Measurements from ENCODE around the gene IL1RN. TPM values are rescaled to one million over a fixed set of nuclear protein-coding genes. Genes with fewer than 3 reads are reported as not detected.

Gene IL1RN
- total RNA-seq, 2 experiments from 2014 or later = 2.1 to 4.0 TPM

DNA sequence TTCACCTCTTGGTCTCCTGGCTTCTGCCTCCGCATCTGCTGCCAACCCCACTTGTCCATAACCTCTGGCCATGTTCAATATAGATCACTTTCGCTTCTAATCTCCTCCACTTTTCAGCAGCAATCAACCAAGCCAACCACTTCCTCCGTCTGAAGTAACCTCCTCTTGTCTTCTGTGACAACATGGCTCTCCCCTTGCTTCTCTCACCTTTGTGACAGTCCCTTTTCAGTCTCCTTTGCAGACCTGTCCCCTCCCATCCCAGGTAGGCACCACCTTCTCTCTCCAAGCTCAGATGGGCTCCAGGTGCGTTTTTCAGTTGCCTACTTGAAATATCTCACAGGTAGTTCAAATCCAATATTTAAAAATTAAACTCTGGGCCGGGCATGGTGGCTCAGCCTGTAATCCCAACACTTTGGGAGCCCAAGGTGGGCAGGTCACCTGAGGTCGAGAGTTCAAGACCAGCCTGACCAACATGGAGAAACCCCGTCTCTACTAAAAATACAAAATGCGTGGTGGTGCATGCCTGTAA, 41.7 kb downstream of the IL1RN start:
- peak overlapping the region; percentile 81 for H3K4me3 Mint-ChIP-seq
- peaks cover 66% of the 10 kb centered on the region for H3K4me1 Mint-ChIP-seq
- H3K27ac Mint-ChIP-seq = peak overlapping the region; percentile 94
- no peak for DNase-seq
- ATAC-seq (ENCODE audit: low read depth) = peak; percentile 55
- H3K9me3 Mint-ChIP-seq = no peaks in the 10 kb centered on the region
- POLR2A ChIA-PET = interaction anchor here (1.5 to 3.8 kb wide), 2 partner anchors 12 to 28 kb away, joined by 5 to 49 read pairs; no protein-coding TSS in a partner anchor
- H3K27me3 Mint-ChIP-seq = no peaks in the 10 kb centered on the region
- H3K36me3 Mint-ChIP-seq = peaks cover 34% of the 10 kb centered on the region

- POLR2A ChIA-PET = interaction anchor here (1.0 kb wide), 1 partner anchor 12 kb away, joined by 3 read pairs; no protein-coding TSS in a partner anchor
- peaks cover 30% of the 10 kb centered on the region for H3K36me3 Mint-ChIP-seq
- peak overlapping the region; percentile 44 for H3K4me3 Mint-ChIP-seq
- peaks cover 61% of the 10 kb centered on the region for H3K4me1 Mint-ChIP-seq
- no peaks in the 10 kb centered on the region for H3K27me3 Mint-ChIP-seq
- peak overlapping the region; percentile 95 for H3K27ac Mint-ChIP-seq
- ATAC-seq (ENCODE audit: low read depth) (no peak), DNase-seq (no peak)
- H3K9me3 Mint-ChIP-seq = no peaks in the 10 kb centered on the region
These were observed 42.2 kb downstream of the IL1RN start for GRCh38 chr2:113169586-113169985.

DNA sequence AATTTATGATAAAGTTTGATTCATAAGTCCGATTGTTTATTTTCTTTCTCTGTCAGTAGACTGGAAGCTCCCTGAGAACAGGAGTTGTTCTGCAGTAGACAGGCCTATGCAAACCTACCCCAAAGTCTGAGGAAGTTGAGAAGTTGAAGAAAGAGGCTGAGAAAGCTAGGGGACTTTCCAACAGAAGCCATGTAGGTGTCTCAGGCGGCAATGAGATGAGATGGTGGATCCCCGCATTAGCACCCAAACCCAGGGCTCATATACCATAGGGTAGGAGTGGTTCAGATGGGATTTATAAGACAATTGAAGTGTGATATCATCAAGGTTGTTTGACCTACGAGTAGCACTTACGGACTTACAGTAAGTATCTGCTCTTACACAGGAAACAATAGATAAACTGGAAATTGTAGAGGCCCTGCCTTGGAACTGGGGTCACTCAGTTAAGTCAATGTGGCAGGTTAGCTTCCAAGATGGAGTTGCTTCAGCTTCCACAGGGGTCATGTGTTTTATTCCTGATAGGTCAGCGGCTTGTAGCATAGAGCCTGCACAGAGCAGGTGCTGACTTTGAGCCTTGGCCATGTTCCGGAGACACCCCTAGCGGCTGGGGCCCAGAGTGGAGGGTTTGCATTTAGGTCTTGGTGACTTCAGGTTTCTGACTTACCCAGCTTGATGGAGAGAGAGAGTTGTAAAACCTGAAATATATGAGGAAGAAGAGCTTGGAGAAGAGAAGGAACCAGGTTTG, 44.1 kb downstream of the IL1RN start:
- H3K27me3 Mint-ChIP-seq = no peaks in the 10 kb centered on the region
- POLR2A ChIA-PET = interaction anchor here (1.0 to 6.1 kb wide), 2 partner anchors 14 to 59 kb away, joined by 3 to 85 read pairs; no protein-coding TSS in a partner anchor
- peaks cover 41% of the 10 kb centered on the region for H3K36me3 Mint-ChIP-seq
- no peak for ATAC-seq (ENCODE audit: low read depth)
- no peaks in the 10 kb centered on the region for H3K9me3 Mint-ChIP-seq
- no peak for DNase-seq
- H3K27ac Mint-ChIP-seq = peak overlapping the region; percentile 75
- peak overlapping the region; percentile 28 for H3K4me3 Mint-ChIP-seq
- H3K4me1 Mint-ChIP-seq = peaks cover 60% of the 10 kb centered on the region

GRCh38 chr2:113172721-113173541, 45.5 kb downstream of the IL1RN start:
- no peaks in the 10 kb centered on the region for H3K9me3 Mint-ChIP-seq
- no peaks in the 10 kb centered on the region for H3K27me3 Mint-ChIP-seq
- DNase-seq = no peak
- H3K27ac Mint-ChIP-seq = peak overlapping the region; percentile 90
- H3K4me1 Mint-ChIP-seq = peaks cover 62% of the 10 kb centered on the region
- peaks cover 53% of the 10 kb centered on the region for H3K36me3 Mint-ChIP-seq
- no peak for ATAC-seq (ENCODE audit: low read depth)
- POLR2A ChIA-PET = interaction anchor here (0.9 to 6.1 kb wide), 8 partner anchors 9 to 39 kb away, joined by 3 to 85 read pairs (median 25); no protein-coding TSS in a partner anchor
- H3K4me3 Mint-ChIP-seq = peak overlapping the region; percentile 95

DNA sequence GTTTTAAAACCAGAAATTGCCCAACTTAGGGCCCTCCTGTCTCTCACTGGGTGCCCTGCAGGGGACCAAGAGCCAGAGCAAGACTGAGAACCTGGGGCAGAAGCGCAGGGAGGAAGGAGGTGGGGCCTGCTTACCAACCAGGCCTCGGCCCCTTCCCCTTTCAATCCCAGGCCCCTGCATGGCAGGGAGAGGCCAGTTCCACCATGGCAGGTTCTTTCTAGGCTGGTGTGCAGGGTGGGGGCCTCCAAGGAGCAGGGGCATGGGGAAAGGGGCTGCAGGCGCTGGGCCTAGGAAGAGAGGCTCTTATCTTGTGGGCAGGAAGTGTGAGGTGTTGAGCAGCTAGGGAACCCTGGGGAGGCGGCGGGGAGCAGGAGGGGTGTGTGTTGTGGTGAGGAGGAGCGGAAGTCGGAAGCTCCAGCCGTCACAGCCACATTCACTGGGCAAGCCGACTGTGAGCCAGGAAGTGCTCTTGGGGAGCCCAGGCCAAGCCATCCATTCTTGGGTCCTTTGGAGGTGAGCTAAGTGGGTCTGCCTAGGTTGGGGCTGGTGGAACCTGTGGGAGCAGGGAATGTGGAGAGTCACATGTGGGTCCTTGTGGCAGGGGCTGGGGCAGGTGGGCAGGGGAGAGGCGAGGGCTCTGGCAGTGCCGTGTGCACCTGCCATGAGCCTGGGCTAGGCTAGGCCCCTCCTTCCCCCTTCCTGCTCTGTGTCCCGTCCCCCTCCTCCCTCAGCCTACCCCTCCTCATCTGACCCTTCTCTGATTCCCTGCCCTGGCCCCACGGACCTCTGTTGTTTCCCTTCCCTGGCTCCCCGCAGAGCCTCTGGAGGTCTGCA, 46.4 kb downstream of the IL1RN start, which contains the start of gene PSD4:
Gene PSD4 (plus strand): TSS at position 430 of the 834 bp plus-strand sequence. CDS start 8,486 bp downstream, outside the sequence.
- Mint-ChIP-seq H3K27ac (peak within 1 kb of the TSS; percentile 90), H3K9me3 (no peaks in the 10 kb centered on the region), H3K36me3 (peaks cover 61% of the 10 kb centered on the region), H3K4me3 (peak within 1 kb of the TSS; percentile 95), H3K27me3 (no peaks in the 10 kb centered on the region), H3K4me1 (peaks cover 62% of the 10 kb centered on the region)
- ATAC-seq (ENCODE audit: low read depth) = peak; percentile 70
- peak; percentile 87 for DNase-seq
- POLR2A ChIA-PET = interaction anchor here (0.7 to 6.1 kb wide), 15 partner anchors 10 to 527 kb away, joined by 3 to 85 read pairs (median 7); no protein-coding TSS in a partner anchor

DNA sequence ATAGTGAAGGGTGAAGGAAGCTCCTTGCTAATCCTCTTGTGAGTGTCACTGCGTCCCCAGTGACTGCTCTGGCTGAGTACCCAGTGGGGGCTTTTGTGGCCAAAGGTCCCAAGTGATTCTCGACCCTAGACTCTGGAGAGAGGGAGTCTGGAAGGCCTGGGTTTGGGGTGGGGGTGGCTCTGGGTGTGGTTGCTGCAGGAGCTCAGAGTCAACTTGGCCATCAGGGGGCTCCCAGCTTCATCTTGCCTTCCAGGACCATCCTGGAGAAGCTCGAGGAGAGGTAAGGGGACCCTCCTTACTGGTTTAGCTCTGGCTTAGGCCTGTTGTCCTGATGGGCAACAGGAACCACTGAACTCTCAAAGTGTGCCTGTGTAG, 47.0 kb downstream of the IL1RN start:
- POLR2A ChIA-PET = interaction anchor here (0.6 to 6.1 kb wide), 18 partner anchors 9 to 528 kb away, joined by 3 to 85 read pairs (median 7); no protein-coding TSS in a partner anchor
- H3K4me1 Mint-ChIP-seq = peaks cover 62% of the 10 kb centered on the region
- H3K27ac Mint-ChIP-seq = peak overlapping the region; percentile 90
- DNase-seq (no peak), ATAC-seq (ENCODE audit: low read depth) (no peak)
- no peaks in the 10 kb centered on the region for H3K27me3 Mint-ChIP-seq
- H3K36me3 Mint-ChIP-seq = peaks cover 64% of the 10 kb centered on the region
- no peaks in the 10 kb centered on the region for H3K9me3 Mint-ChIP-seq
- H3K4me3 Mint-ChIP-seq = peak overlapping the region; percentile 95

DNA sequence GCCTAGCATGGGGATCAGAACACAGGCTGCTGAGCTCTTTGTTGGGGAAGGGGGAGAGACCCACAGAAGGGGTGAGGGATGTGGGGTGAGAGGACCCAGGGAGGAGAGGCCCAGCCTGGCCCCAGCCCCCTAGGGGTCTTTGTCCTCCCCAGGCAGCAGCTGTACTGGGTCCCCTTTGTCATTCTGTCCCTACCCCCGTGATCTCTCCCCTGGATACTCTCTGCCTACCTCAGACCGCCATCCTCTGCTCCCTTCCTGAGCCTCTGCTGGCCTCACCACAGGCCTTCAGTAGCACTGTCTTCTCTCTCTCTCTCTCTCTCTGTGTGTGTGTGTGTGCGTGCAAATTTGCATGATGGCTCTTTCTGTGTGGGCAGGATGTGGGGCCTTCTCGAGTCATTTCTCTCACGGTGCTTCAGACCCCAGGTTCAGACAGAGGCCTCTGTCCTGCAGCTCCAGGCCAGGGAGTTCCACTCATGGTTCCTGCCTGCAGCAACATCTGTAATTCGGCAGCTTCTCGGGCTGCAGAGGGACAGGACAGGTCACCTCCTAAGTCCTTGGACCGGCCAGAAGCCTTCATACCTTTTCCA, 47.7 kb downstream of the IL1RN start:
- DNase-seq = peak; percentile 73
- Mint-ChIP-seq H3K9me3 (no peaks in the 10 kb centered on the region), H3K27me3 (no peaks in the 10 kb centered on the region), H3K36me3 (peaks cover 63% of the 10 kb centered on the region), H3K4me1 (peaks cover 64% of the 10 kb centered on the region), H3K4me3 (peak overlapping the region; percentile 95), H3K27ac (peak overlapping the region; percentile 90)
- POLR2A ChIA-PET = interaction anchor here (0.6 to 6.1 kb wide), 18 partner anchors 8 to 529 kb away, joined by 3 to 85 read pairs (median 6); no protein-coding TSS in a partner anchor
- peak; percentile 60 for ATAC-seq (ENCODE audit: low read depth)

DNA sequence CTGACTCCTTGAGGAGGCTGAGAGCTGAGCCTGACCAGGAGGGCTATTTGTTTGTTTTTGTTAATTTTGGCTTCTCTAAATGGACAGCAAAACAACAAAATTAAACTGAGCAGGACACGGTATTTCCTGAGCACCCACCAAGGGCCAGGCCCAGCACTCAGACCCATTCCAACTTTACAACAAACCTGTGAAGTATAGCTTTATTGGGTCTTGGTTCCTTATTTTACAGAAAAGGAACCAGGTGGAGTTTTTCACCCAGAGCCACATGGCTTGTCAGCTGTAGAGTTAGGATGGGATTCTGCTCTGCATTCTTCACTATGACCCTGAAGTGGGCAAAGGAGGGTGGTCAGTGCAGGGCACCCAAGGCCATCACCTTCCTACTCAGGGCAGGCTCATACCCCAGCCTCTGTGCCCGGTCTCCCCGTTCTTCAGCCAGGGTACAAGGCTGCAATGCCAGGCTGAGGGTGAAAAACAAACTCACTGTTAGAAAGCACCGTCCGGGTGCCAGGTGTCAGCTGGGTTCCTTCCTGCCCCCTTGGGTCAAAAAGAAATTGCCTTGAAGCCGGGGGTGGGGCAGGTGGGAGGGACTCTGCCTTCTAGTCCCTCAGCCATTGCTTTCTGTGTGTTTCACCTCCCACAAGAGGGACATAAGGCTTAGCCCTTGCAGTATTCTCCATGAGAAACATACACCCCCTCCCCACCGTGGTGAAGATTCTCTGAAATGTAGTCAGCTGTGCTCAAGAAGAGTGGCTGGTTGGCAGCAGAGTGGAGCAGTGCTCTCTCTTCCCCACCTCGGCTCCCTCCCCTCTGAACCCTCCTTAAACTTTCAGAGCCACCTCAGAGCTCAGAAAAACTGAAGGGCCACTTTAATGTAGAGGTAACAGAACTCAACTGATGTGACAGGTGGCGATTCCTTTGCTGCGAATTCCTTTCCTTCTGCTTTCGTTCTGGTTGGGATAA, 48.6 kb downstream of the IL1RN start:
- Mint-ChIP-seq H3K4me3 (peak overlapping the region; percentile 95), H3K9me3 (no peaks in the 10 kb centered on the region), H3K36me3 (peaks cover 66% of the 10 kb centered on the region), H3K27me3 (no peaks in the 10 kb centered on the region), H3K4me1 (peaks cover 73% of the 10 kb centered on the region), H3K27ac (peak overlapping the region; percentile 90)
- POLR2A ChIA-PET = interaction anchor here (0.6 to 6.1 kb wide), 15 partner anchors 8 to 191 kb away, joined by 3 to 85 read pairs (median 6); no protein-coding TSS in a partner anchor
- ATAC-seq (ENCODE audit: low read depth) = no peak
- no peak for DNase-seq

DNA sequence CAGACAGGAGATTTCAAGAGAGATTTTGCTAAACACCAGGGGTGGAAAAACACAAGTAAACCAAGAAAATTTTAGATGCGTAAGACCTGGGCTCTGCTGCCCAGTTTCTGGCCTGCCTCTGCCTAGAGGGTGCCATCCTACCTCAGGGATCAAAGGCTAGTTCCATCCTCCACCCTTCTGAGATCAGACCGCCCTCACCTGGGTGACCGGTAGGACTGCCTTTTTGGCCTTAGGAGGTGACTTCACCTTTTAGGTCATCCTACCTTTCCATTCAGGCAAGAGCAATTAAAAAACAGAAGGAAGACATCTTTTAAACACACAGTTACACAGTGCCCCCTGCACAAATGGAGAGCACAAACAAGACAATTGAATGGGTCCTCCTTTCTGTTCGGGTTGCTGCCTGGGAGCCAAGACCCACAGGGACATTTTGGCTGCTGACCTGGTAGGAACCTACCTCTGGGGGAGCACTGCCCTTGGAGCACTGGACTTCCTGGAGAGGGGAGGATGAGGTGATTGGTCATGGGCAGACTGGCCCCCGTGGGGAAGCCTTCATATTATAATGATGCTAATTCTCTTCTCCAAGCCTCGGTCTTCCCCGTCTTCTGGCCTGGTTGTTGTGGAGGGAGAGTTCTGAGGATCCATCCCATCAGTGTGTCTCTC, 49.4 kb downstream of the IL1RN start:
- DNase-seq (no peak), ATAC-seq (ENCODE audit: low read depth) (no peak)
- Mint-ChIP-seq H3K36me3 (peaks cover 61% of the 10 kb centered on the region), H3K4me3 (peak overlapping the region; percentile 95), H3K27me3 (no peaks in the 10 kb centered on the region), H3K27ac (peak overlapping the region; percentile 74), H3K4me1 (peaks cover 75% of the 10 kb centered on the region), H3K9me3 (no peaks in the 10 kb centered on the region)
- POLR2A ChIA-PET = interaction anchor here (0.6 to 6.1 kb wide), 7 partner anchors 13 to 43 kb away, joined by 4 to 85 read pairs (median 36); no protein-coding TSS in a partner anchor

GRCh38 chr2:113178069-113178746, 50.8 kb downstream of the IL1RN start:
- POLR2A ChIA-PET = interaction anchor here (0.6 to 5.4 kb wide), 3 partner anchors 14 to 21 kb away, joined by 3 to 59 read pairs (median 4); no protein-coding TSS in a partner anchor

More at GRCh38 chr2:113178069-113178746, 50.8 kb downstream of the IL1RN start:
- Mint-ChIP-seq H3K27ac (peak overlapping the region; percentile 92), H3K27me3 (no peaks in the 10 kb centered on the region), H3K36me3 (peaks cover 60% of the 10 kb centered on the region), H3K4me3 (peak overlapping the region; percentile 95), H3K4me1 (peaks cover 71% of the 10 kb centered on the region), H3K9me3 (no peaks in the 10 kb centered on the region)
- DNase-seq = no peak
- no peak for ATAC-seq (ENCODE audit: low read depth)

Measured in activated naive CD8-positive, alpha-beta T cell treated with anti-CD3 and anti-CD28 coated beads, Interleukin-2, amount 10 ng/mL, durations not matched to agents 7 days and 5 days (primary cell).